ENCODE data around the gene HMOX2.

DNA sequence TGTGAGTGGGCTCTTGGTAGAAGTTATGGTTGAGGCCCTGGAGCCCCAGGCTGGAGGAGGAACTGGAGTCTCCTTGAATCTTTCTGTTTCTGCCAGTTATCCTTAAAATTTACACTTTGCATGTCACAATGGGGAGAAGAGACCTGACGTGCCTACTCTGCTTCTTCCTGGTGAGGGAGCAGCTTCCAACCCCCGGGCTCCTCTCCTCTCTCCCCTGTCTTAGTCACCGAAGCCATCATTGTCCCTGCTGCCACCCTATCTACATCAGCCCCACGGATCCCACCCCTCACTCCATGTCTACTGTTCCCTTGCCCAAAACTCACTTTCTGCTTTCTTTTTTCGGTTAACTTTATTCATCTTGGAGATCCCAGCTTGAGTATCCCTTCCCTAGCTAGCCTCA is 32.9 kb upstream of the HMOX2 start:
- TF ChIP-seq CTCF (IDR thresholded peaks at IDR 0.05) (no peak), POLR2AphosphoS5 (IDR thresholded peaks at IDR 0.05; ENCODE audit: insufficient read depth in 1 of 2, low read depth in 1 of 2) (no peak)

All from vagina (tissue), 2 donors.